Right atrium auricular region (tissue), 2 donors: ENCODE results near the gene PPP2R2C. TPM values are rescaled to one million over a fixed set of nuclear protein-coding genes. Genes with fewer than 3 reads are reported as not detected.

Source experiments
- DNase-seq: peaks from one replicate; pipeline ENCODE4 v3.0.0-alpha.2; 2019; ENCODE audit warnings: low spot score
- H3K27ac ChIP-seq, 2 donors: fragments of 200-600 bp; sonication (generic); 1 replicate in 1 of 2; 2 replicates in 1 of 2; pipeline ENCODE4 v1.5.1; 2016 to 2019
- H3K27me3 ChIP-seq, 2 donors: fragments of 200-600 bp; sonication (generic); one replicate each; pipeline versions ENCODE4 v1.5.1 to v1.6.0; 2017 to 2019
- H3K36me3 ChIP-seq: fragments of 200-600 bp; sonication (generic); one replicate; pipeline ENCODE4 v1.5.1; 2016
- H3K4me1 ChIP-seq, 2 donors: fragments of 200-600 bp; sonication (generic); one replicate each; pipeline versions ENCODE4 v1.5.1 to v1.6.0; 2017 to 2019
- H3K4me3 ChIP-seq, 2 donors: fragments of 200-600 bp; sonication (generic); 1 replicate in 1 of 2; 2 replicates in 1 of 2; pipeline ENCODE4 v1.5.1; 2017 to 2019; ENCODE audit warnings: mild to moderate bottlenecking in 1 of 2, moderate library complexity in 1 of 2
- H3K9me3 ChIP-seq, 2 donors: fragments of 200-600 bp; sonication (generic); one replicate each; pipeline ENCODE4 v1.5.1; 2019
- CTCF ChIP-seq, 2 donors: fragments of 200-600 bp; sonication (generic); IDR thresholded peaks; one replicate each; pipeline ENCODE4 v1.5.1; 2019; ENCODE audit warnings: antibody characterized with exemption in 2 of 2
- total RNA-seq, 2 donors: library from RNA; depleted of rRNA; stranded (reverse); fragments of >200 nt; gene quantifications; one replicate each; pipeline ENCODE4 v1.1.0, GENCODE V29; 2016

Gene PPP2R2C
- total RNA-seq, 2 donors from 2014 or later, result 4.6 to 5.7 TPM

GRCh38 chr4:6324999-6325787 lies 147.2 kb downstream of the PPP2R2C start:
- H3K36me3 ChIP-seq, result no peaks in the 10 kb centered on the region
- H3K4me3 ChIP-seq, result no peak overlapping the region
- TF ChIP-seq CTCF (IDR thresholded peaks at IDR 0.05), result no peak
- H3K27ac ChIP-seq, result peak overlapping the region; percentile 52 to 62
- H3K9me3 ChIP-seq, result peaks cover 0 to 2% of the 10 kb centered on the region in 2 donors
- DNase-seq, result peak; percentile 71
- H3K27me3 ChIP-seq, result no peaks in the 10 kb centered on the region
- peaks cover 0 to 8% of the 10 kb centered on the region in 2 donors for H3K4me1 ChIP-seq

- H3K36me3 ChIP-seq, result no peaks in the 10 kb centered on the region
- H3K27ac ChIP-seq, result peak overlapping the region; percentile 52 to 62
- H3K9me3 ChIP-seq, result peaks cover 0 to 9% of the 10 kb centered on the region in 2 donors
- TF ChIP-seq CTCF (IDR thresholded peaks at IDR 0.05), result no peak
- H3K4me3 ChIP-seq, result no peak overlapping the region
- H3K27me3 ChIP-seq, result no peaks in the 10 kb centered on the region
- DNase-seq, result no peak
- peaks cover 0 to 8% of the 10 kb centered on the region in 2 donors for H3K4me1 ChIP-seq
Observed at GRCh38 chr4:6324461-6324998, 147.9 kb downstream of the PPP2R2C start.

GRCh38 chr4:6322761-6323566 lies 149.4 kb downstream of the PPP2R2C start:
- Histone ChIP-seq H3K27me3 (no peaks in the 10 kb centered on the region), H3K9me3 (peaks cover 0 to 9% of the 10 kb centered on the region in 2 donors), H3K27ac (no peak overlapping the region), H3K4me1 (peaks cover 0 to 8% of the 10 kb centered on the region in 2 donors), H3K36me3 (no peaks in the 10 kb centered on the region), H3K4me3 (no peak overlapping the region)
- no peak for TF ChIP-seq CTCF (IDR thresholded peaks at IDR 0.05)
- DNase-seq, result no peak

GRCh38 chr4:6322067-6322760 lies 150.2 kb downstream of the PPP2R2C start:
- Histone ChIP-seq H3K27ac (no peak overlapping the region), H3K36me3 (no peaks in the 10 kb centered on the region), H3K4me3 (no peak overlapping the region), H3K4me1 (peaks cover 0 to 4% of the 10 kb centered on the region in 2 donors), H3K9me3 (peaks cover 0 to 9% of the 10 kb centered on the region in 2 donors), H3K27me3 (no peaks in the 10 kb centered on the region)
- no peak for DNase-seq
- no peak for TF ChIP-seq CTCF (IDR thresholded peaks at IDR 0.05)

- Histone ChIP-seq H3K27me3 (no peaks in the 10 kb centered on the region), H3K9me3 (peaks cover 0 to 9% of the 10 kb centered on the region in 2 donors), H3K36me3 (no peaks in the 10 kb centered on the region), H3K4me3 (no peak overlapping the region), H3K27ac (no peak overlapping the region), H3K4me1 (no peaks in the 10 kb centered on the region)
- DNase-seq, result no peak
- no peak for TF ChIP-seq CTCF (IDR thresholded peaks at IDR 0.05)
Observed at GRCh38 chr4:6321361-6321760, 151.1 kb downstream of the PPP2R2C start.
